ENCODE data around the gene SIX4. TPM values are rescaled to one million over a fixed set of nuclear protein-coding genes. Genes with fewer than 3 reads are reported as not detected.

Gene SIX4
- polyA plus RNA-seq, 1 donor: 21.9 TPM

Other genes starting within 250 kb of the SIX4 start
- gene C14orf39, start 238.3 kb downstream of the SIX4 start, polyA plus RNA-seq (ENCODE audit: insufficient read length): 1.8 TPM
- 0.08 TPM for gene SIX6, start 215.2 kb downstream of the SIX4 start, polyA plus RNA-seq (ENCODE audit: insufficient read length)
- gene SIX1, start 74.9 kb downstream of the SIX4 start, polyA plus RNA-seq (ENCODE audit: insufficient read length): 59.4 TPM
- 51.0 TPM for gene MNAT1, start 10.4 kb upstream of the SIX4 start, polyA plus RNA-seq (ENCODE audit: insufficient read length)

Data from forelimb muscle (tissue), 1 donor.